GM10847 (cell line): ENCODE results near the gene CCDC6.

Experiments used
- POLR2A ChIP-seq: IDR thresholded peaks from 2 replicates; pipeline ENCODE4 v1.6.1; 2011; ENCODE audit not compliant: insufficient read length; ENCODE audit errors: extremely low read depth

The CCDC6 gene

GRCh38 chr10:59771162-59771807, 135.1 kb downstream of the CCDC6 start:
- TF ChIP-seq POLR2A, result no peak

- no peak for TF ChIP-seq POLR2A
Measured at GRCh38 chr10:59770689-59771088, 135.7 kb downstream of the CCDC6 start.

GRCh38 chr10:59762505-59762904, 143.9 kb downstream of the CCDC6 start:
- TF ChIP-seq POLR2A, result no peak

- no peak for TF ChIP-seq POLR2A
Measured at GRCh38 chr10:59757966-59758365, 148.4 kb downstream of the CCDC6 start.

GRCh38 chr10:59754951-59755350, 151.4 kb downstream of the CCDC6 start:
- no peak for TF ChIP-seq POLR2A

- no peak for TF ChIP-seq POLR2A
Measured at GRCh38 chr10:59753267-59753666, 153.1 kb downstream of the CCDC6 start, which contains the start of gene MRLN. TSS of gene MRLN (minus strand) at chr10:59753455.

GRCh38 chr10:59752278-59752940, 153.9 kb downstream of the CCDC6 start:
- no peak for TF ChIP-seq POLR2A

- no peak for TF ChIP-seq POLR2A
Measured at GRCh38 chr10:59750155-59750945, 156.0 kb downstream of the CCDC6 start.

GRCh38 chr10:59748834-59749233, 157.5 kb downstream of the CCDC6 start:
- no peak for TF ChIP-seq POLR2A

- TF ChIP-seq POLR2A, result no peak
Measured at GRCh38 chr10:59745163-59745650, 161.1 kb downstream of the CCDC6 start.

- TF ChIP-seq POLR2A, result no peak
Measured at GRCh38 chr10:59741583-59741982, 164.8 kb downstream of the CCDC6 start.

- TF ChIP-seq POLR2A, result no peak
Measured at GRCh38 chr10:59741048-59741447, 165.3 kb downstream of the CCDC6 start.
